ENCODE measurements around the gene ADORA2A. TPM values are rescaled to one million over a fixed set of nuclear protein-coding genes. Genes with fewer than 3 reads are reported as not detected.

ADORA2A gene
- total RNA-seq, 1 donor from 2014 or later = 4.1 TPM

DNA sequence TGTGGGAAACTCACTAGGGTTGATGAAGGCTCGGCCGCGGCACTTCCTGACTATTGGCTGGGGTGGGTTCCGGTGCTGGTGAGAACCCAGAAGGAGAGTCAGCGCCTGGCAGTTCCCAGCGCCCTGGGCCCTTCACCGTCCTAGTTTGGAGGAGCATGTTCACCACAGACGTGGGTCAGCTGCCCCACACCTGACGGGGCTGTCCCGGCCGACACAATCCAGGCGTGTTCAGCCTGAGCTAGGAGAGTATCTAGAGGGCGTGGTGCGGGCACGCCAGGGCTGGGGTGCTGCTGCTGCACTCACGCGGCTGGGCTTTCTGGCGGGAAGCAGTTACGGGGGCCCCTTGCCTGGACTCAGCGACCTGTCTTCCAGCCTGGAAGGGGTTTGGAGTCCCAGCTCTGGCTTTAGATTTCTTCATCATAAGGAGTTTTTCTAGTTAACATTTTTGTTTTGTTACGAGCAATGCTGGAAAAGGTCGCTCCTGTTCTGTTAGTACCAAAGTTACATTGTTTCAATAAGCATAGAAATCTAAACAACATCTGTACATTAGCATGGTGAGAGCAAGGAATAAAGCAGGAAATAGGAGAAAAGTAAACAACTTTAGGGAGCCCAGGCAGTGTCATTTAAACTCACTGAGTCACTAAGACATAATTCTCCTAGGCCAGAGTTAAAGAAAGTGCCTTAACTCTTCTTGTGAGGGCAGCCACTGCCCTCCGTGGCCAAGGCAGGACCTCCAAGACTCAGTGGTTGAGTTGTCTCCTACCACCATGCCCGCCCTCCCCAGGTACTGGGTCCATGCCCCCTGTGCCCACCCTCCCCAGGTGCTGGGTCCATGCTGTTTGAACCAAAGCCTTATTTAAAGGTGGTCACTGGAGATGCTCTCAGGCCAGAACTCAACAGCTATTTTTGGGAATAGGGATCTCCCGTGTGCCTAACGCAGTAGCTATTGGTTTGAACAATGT, 12.1 kb upstream of the ADORA2A start:
- intact Hi-C loops (cut with DNase I) = no loop called here
- DNase-seq = no peak
- ATAC-seq (ENCODE audit: poor library complexity) = no peak

DNA sequence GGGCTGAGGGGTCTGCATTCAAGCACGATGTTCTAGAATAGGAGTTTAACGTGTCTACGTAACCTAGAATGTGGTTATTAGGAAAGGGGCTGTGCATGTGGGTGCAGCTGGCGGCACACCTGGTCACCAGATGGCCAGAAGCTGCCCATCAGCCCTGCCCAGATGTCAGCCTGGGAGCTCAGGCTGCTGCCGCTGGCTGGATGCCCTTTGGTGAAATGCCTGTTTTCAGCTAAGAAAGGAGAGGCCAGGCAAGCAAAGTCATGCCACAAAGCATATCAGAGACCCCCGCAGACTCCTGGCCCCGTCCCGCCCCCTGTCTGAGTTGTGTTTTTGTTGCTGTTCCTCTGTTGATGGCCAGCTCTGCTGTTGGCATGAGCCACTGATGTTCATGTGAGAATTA, 11.3 kb upstream of the ADORA2A start:
- ATAC-seq (ENCODE audit: poor library complexity) = no peak
- intact Hi-C loops (cut with DNase I) = no loop called here

DNA sequence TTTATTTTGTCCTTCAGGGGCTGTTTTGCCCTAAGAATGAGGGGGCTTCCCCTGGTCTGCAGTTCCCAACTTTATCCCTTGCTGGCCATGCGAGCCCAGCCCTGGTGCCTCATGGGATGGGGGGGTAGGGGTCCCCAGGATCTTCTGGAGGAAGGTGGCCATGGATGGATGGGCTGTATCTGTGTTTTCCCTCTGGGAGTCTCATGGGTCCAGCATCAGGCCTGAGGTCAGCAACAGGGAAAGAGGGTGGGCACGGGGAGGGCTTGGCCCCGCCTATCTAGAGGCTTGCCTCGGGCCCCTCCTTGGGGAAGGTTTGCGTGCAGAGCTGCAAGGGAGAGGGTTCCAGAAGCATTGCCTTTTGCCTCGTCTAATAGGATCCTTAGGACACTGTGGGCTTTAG, 10.8 kb upstream of the ADORA2A start:
- intact Hi-C loops (cut with DNase I) = no loop called here
- ATAC-seq (ENCODE audit: poor library complexity) (no peak), DNase-seq (no peak)

More for the DNA sequence above, 11.3 kb upstream of the ADORA2A start:
- DNase-seq = no peak

DNA sequence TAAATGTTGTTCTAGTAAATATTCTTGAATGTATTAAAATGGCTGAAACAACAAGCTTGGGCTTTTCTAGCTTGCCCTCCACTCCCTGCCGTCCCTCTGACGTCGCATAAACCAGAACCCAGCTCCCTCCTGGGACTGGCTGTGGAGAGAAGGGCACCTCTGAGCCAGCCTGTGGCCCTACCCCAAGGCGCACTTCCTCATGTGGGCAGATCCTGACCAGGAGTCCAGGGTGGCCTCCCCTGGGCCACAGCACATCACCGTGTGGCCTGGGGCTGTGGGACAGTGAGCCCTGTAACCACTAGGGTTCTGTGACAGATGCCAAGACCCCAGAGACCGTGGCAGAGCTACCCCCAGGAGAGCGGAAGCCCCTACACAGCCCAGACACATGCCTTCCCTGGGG, 10.2 kb upstream of the ADORA2A start:
- intact Hi-C loops (cut with DNase I) = no loop called here
- DNase-seq (no peak), ATAC-seq (ENCODE audit: poor library complexity) (no peak)

DNA sequence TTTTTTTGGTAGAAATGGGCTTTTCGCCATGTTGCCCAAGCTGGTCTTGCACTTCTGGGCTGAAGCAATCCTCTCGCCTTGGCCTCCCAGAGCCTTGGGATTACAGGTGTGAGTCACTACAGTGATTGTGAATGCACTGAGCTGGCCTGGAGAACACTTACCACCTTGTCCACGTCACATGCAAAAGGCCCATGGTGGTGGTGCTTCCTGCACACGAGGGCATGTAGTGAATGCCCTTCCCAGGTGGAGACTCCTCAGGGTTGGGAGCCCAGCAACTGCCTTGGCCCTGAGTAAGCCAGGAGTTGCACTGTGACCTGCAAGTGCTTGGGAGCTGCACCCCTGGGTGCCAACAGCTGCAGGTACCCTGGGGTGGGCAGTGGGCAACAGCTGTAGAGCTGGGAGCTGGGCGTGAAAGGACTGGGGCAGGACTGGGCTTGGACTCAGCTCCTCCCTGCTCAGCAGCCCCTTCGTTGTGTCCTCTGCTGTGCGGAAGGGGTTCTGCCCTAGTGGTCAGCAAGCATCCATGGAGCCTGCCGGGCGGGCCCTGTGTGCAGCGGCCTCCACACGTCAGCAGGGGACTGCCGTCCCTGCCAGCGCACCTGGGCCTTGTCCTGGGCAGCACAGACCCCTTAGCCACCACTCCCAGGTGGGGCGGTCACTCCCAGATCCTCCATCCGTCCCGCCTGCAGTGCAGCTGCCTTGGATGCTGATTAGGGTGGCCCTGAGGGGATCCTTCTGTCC, 9.3 kb upstream of the ADORA2A start:
- DNase-seq (no peak), ATAC-seq (ENCODE audit: poor library complexity) (no peak)
- intact Hi-C loops (cut with DNase I) = no loop called here

DNA sequence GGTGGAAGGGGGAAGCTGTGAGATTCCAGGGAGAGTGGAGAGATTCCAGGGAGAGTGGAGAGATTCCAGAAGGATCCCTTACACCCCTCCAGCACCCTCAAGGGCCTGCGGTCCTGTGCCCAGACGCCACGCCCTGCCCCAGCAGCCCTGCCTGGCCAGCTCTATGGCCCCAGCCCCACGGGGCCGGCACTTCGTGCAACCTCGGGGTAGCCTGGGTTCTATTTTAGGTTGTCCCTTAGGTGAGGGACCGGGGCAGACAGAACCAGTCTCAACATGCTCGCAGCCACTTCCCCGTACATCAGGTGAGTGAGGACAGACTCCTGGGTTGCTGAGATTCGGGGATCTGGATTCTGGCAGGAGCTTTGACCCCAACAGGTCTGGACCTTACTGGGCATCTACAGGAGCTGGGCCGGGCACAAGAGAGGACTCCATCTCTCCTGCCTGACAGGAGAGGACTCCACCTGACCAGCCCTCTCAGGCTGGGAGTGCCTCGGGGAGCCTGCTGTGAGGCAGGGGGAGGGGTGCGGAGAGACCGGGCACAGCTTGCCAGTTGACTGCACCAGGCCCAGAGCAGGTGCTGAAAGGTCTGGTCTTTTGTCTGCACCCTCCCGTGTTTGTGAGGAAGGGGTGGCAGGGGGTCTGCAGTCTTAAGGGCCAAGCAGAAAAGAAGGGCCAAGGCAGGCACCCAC, 8.5 kb upstream of the ADORA2A start:
- DNase-seq (peak; percentile 15), ATAC-seq (ENCODE audit: poor library complexity) (no peak)
- intact Hi-C loops (cut with DNase I) = no loop called here

DNA sequence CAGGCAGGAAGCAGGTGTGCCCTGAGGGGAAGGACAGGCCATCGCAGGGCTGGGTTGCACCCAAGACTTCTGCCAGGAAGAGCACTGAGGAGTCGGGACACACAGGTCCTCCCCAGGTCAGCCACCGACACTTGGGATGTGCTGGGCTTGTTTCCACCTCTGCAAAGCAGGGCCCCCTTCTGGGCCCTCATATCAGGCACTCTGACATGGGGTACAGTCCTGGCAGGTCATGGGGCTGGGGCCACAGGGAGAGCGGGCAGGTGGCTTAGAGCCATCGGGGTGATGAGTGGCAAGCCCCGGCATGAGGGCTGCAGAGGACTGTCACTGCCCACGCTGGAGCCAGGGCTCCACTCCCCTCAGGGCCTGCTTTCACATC, 7.9 kb upstream of the ADORA2A start:
- no peak for DNase-seq
- intact Hi-C loops (cut with DNase I) = no loop called here

DNA sequence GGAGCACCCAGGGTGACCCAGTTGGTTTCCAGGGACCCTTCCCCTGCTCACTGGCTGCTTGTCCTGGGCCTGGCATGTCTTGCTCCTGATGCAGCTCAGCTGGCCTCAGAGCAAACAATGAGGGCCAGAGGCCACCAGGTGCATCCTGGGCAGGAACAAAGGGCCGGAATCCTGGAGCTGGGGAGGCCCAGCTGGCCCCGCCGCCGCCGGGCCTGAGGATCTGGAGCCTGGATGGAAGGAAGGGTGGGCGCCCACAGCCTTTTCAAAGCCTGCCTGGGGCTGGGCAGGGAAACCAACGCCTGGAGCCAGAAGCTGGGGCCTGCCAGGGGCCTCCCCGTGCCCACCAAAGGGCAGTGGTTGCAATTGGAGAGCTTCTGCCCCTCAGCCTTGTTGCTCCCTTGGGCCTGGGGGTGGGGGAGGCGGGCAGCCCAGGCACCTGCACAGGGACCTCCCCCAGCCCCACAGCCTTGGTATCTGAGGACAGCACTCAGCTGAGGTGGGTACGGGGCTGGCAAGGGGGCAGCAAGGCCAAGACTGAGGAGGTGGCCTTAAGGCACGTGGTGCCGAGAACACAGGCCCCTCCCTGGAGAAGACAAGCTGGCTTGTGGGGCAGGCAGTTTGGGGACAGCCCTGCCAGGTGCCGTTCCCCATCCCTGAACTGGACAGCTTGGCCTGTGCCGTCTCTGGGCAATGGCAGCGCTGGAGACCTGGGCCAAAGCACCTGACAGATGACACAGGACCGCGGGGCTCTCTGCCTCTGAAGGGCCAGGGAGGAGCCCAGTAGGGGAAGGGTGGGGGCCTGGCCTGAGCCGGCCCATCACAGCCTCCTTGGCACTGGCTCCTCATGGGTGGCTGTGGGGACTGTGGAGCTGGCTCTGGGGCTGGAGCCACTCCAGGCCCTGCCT, 7.1 kb upstream of the ADORA2A start:
- intact Hi-C loops (cut with DNase I) = loop anchor here (5.0 kb wide), 1 partner anchor 82 kb away; no protein-coding TSS in a partner anchor
- ATAC-seq (ENCODE audit: poor library complexity) (peak; percentile 7), DNase-seq (peak; percentile 44)

More for the DNA sequence above, 7.9 kb upstream of the ADORA2A start:
- ATAC-seq (ENCODE audit: poor library complexity) = no peak

DNA sequence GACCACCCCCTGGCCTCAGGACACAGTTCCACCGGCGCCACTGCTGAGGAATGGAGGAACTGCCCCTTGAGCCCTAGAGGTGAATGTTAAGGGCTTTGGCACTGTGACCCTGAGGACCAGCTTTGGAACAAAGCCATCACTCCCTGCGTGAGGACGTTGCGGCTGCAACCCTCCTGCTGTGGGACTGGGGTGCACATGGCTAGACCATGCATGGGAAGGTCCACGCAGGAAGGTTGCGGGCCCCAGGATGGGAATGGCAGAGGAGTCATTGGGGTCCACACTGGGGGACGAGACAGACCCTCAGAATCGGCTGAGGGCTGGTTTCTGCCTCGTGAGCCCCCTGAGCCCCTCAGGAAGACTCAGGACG, 6.4 kb upstream of the ADORA2A start:
- DNase-seq (no peak), ATAC-seq (ENCODE audit: poor library complexity) (no peak)
- intact Hi-C loops (cut with DNase I) = loop anchor here (5.0 kb wide), 1 partner anchor 81 kb away; no protein-coding TSS in a partner anchor

DNA sequence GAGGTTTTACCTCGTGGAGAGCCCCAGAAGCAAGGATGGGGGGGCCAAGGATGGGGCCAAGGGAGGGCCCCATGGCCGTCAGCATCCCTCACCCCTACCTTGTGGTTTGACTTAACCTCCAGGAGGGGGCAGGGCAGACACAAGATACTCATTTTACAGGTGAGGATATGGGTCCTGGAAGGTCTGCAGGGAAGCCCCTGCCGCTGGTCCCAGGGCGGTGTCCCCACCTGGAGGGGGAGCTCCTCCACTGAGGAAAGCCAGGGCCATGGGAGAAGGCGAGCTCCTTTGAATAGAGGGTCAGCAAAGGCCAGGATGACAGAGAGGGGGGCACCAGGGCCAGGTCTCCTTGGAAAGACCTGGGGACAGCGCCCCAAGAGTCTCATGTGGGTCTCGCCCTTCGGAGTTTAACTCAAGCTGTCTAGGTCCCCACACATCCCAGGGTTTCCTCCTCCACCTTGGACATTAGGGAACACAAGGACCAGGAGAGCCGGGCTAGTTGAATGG, 5.9 kb upstream of the ADORA2A start:
- DNase-seq (peak; percentile 37), ATAC-seq (ENCODE audit: poor library complexity) (no peak)
- intact Hi-C loops (cut with DNase I) = loop anchor here (5.0 kb wide), 1 partner anchor 81 kb away; no protein-coding TSS in a partner anchor

DNA sequence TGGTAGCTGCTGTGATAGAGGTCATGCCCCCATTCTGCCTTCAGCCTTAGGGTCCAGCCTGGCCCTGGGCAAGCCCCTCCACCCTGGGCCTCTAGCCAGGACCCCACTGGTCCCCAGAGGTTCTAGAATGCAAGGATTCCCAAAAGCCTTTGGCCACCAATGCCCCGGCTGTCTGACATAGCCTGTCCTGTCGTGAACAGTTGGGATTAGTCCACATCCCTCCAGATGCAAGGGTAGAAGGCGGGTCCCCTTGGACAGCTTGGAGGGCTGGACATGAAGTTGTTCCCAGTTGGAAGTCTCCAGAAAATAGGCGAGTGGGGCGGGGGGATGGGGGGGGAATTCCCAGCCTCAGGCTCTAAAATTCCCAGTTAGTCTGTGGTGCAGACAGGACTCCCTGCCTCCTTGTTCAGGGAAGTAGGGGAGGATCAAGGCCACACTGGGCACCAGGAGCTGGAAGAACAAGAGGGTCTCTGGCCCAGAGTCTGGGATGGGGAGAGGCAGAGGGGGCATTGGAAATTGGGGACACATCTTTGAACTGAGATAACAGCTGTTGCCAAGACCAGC, 5.2 kb upstream of the ADORA2A start:
- ATAC-seq (ENCODE audit: poor library complexity) (no peak), DNase-seq (peak; percentile 42)
- intact Hi-C loops (cut with DNase I) = loop anchor here (5.0 kb wide), 1 partner anchor 80 kb away; no protein-coding TSS in a partner anchor

DNA sequence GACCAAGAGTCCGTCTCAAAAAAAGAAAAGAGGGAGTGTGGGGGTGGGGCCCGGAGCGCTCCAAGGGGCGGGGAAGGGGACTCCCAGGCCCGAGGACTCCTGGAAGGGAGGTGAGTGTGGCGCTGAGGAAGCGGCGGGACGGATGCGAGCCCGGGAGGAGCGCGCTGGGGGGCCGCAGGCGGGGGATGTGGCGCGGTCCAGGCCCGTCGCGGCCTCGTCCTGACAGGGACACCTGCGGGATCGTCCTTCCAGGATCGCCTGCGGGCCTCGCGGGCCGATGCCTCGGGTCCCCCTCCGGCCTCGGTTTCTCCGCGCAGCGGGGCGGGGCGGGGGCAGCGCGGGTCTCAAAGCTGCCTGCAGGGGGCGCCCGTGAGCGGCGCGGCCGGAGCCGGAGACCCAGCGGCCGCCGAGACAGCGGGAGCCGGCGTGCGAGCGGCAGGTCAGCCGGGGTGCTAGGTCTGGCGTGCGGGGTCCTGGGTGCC, 3.8 kb upstream of the ADORA2A start:
- peak; percentile 85 for ATAC-seq (ENCODE audit: poor library complexity)
- DNase-seq = peak; percentile 82
- intact Hi-C loops (cut with DNase I) = loop anchor here (5.0 kb wide), 1 partner anchor 79 kb away; no protein-coding TSS in a partner anchor

DNA sequence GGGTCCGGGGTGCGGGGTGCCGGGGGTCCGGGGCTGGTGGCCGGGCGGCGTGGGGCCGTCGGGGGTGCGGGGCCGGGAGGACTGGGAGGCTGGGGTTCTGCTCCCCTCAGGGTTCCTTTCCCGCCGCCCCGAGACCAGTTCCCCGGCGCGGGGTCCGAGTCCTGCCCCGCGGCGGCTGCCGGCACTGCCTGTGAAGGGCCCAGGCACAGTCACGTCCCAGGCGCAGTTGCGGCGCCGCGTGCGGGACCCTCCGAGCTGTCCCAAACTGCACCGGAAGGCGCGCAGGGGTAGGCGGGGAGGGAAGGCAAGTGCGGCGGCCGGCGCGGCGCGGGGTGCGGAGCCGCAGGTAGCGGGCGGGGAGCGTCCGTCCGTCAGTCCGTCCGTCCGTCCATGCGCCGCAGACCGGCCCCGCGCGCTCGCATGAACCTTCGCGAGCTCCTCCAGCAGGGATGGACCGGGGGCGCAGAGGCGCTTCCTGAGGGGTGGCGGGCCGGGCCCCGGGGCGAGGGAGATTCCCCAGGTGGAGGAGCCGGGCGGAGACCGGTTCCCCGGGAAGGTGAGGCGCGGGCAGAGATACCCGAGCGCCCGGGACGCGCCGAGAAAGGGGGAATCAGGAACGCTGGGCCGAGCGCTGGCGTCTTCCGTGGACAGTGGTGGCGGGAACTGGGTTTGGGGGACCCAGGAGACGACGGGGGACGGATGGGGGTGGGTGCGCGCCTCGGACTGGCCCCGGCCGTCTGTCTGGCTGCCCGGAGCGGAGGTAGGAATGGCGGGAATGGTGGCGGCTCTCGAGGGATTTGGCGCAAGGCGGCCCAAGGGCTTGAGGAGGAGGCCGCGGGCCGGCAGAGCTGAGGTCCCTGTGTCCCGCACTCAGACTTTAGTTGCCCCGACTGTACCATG, 3.1 kb upstream of the ADORA2A start:
- peak; percentile 46 for DNase-seq
- intact Hi-C loops (cut with DNase I) = loop anchor here (5.0 kb wide), 1 partner anchor 78 kb away; no protein-coding TSS in a partner anchor
- ATAC-seq (ENCODE audit: poor library complexity) = peak; percentile 21

DNA sequence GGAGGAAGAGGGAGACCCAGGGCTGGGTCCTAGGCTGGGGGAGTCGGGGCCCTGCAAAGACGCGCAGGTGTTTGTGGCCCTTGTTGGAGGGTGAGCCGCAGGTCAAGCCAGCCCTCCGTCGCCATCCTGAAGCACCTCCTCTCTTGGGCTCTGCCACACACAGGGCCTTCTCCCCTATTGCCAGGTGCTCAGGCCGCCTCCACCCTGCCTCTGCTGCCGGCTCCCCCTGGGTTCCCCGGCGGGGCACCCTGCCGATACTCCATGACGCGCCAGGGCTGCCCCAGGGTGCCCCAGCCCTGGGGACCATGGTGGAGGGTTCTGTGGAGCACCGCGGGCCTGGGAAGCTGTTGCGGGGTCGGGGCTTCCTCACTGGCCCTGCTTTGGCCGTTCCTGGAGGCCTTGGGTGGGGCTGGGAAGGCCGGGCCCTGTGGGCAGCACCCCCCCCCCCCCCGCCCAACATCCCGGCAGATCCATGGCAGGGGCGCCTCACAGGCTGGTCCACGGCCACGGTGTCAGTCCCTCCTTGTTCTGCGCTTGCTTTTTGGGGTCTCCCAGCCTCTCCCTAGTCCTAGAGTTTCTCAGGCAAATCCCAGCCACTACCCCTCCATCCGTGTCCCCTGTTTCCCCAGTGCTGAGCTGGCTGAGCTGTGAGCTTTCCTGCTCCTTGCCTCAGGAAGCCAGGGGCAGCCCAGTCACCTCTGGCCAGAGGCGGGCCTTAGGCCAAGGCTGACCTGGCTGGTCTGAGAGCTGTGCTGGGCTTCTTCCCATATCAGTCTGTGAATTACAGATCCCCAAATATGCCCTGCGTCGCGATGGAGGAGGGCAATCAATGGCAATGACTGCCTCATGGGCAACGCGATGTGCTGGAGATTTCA, 2.3 kb upstream of the ADORA2A start:
- intact Hi-C loops (cut with DNase I) = loop anchor here (5.0 kb wide), 1 partner anchor 77 kb away; no protein-coding TSS in a partner anchor
- ATAC-seq (ENCODE audit: poor library complexity) = no peak
- DNase-seq = no peak

DNA sequence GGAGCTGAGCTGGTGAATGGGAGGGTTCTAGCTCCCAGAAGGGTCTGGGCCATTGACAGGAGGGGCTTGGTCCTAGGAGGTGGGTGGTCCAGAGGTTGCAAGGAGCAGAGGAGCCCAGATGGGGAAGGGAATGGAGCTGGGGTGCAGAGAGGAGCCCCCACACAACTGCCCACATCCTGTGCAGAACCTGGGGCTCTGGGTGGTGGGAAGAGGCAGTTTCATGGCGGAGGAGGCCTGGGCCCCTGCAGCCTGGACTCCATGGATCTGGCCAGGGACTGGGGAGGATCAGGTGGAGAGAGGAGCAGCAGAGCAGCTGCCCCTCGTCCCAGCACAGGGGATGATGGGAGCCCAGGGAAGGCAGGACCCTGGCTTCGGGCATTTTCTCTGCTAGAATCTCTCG, 963 bp upstream of the ADORA2A start:
- DNase-seq = no peak
- intact Hi-C loops (cut with DNase I) = no loop called here
- no peak for ATAC-seq (ENCODE audit: poor library complexity)
